ENCODE measurements around the gene TCF7.

GRCh38 chr5:134098690-134099089, 15.8 kb upstream of the TCF7 start:
- no peak for TF ChIP-seq EZH2 (IDR thresholded peaks at IDR 0.05)
- TF ChIP-seq POLR2AphosphoS5 (IDR thresholded peaks at IDR 0.05; ENCODE audit: borderline replicate concordance, low read depth, low read length), result no peak
